GM18499 (cell line): Measurements from ENCODE around the gene CCDC85C.

Experiments
- ATAC-seq: cut with Tn5 transposase; IDR thresholded peaks from one replicate; pipeline ENCODE4 v1.9.1; 2021; ENCODE audit warnings: moderate number of reproducible peaks; ENCODE audit not compliant: insufficient read depth, unreplicated experiment

Gene CCDC85C

GRCh38 chr14:99575043-99576023 is 28.7 kb downstream of the CCDC85C start:
- ATAC-seq, result no peak

GRCh38 chr14:99574099-99574880 is 29.7 kb downstream of the CCDC85C start:
- ATAC-seq, result no peak

DNA sequence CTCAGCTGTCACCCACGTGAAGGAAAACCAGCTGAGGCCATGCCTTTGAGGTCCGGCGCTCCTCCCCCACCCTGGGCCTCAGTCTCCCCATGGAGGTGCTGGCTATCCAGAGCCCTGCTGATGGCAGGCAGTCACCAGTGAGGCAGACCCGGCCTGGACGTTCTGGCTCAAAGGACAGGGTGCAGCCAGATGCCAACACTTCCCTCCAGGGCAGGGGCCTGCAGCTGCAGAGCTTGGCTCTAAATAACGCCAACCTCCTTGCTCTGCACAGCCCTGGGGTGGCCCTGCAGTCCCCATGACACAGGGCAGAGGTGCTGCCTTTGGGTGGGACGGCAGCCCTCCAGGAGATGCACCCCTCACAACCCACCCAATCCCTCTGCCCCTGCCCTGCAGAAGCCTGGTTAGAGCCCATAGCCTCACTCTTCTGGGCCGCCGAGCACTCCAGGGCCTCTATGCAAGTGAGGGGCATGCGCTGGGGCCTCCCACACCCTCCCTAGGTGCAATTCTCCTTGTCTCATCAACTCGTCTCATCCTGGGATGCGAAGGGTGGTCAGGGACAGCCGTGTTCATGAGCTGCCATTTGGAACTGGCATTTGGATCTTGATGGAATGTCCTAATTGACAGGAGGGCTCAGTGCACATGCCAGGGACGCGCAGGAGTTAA is 30.4 kb downstream of the CCDC85C start:
- no peak for ATAC-seq

GRCh38 chr14:99573000-99573330 is 31.0 kb downstream of the CCDC85C start:
- no peak for ATAC-seq

DNA sequence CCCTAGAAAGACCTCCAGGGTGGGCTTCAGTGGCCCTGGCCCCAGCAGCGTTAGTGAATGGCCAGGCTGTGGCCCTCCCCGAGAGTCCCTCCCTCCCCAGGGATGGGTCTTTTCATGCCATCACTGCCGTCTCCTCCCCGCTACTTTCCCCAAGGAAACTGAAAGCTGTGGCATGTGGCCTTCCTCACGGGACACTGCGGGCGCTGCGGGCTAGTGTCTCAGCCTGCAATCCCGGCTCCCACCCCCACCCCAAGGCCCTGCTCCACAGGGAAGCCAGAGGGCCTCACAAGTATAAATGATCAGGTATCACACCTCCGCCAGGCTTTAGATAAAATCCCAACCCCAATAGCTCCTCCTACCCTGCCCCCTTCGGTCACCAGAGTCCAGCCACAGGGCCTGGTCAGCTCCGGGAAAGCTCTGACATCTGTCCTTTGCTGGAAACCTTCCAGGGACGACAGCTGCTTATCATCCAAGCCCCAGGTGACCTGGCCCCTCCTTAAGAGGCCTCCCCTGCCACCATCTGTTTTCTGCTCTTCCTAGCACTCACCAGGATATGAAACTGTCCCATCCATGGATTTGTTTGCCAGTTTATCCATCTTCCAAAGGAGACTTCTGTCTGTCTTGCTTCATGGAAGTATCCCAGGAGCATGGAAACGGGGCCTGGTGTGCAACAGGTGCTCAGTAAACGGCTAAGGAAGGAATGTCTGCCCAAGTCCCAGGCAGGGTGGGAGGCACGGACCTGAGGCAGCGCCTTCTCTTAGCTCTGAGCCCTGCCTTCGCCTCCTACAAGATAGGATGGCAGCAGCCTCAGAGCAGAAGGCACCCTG is 31.6 kb downstream of the CCDC85C start:
- no peak for ATAC-seq

DNA sequence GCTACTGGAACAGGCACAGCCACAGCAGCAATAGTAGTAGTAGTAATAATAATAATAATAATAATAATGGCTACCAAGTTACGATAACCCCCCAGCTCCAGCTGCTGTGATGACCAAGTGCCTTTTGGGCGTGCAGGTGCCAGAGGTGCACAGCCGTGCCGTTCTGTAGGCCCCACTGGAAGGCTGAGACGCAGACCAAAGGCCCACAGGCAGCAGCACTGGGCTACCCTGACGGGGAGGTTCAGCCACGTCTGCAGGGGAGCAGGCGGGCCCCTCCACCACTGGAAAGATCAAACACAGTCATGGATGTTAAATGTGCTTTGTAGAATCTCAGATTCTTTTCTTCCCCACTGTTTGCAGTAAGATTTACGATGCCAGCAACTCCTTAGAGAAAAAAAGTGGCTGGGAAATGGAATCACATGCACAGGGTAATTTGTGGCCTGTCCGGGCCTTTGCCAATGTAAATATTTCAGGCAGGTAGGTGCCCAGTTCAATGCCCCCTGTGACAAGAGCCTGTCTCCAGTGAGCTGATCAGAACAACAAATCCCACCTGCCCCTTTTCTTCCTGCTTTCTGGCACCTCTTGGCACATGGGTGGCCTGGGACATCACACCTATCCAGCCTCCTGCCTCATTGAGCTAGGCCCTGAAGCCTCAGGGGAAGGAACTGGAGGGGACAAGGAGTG is 32.6 kb downstream of the CCDC85C start:
- ATAC-seq, result no peak

DNA sequence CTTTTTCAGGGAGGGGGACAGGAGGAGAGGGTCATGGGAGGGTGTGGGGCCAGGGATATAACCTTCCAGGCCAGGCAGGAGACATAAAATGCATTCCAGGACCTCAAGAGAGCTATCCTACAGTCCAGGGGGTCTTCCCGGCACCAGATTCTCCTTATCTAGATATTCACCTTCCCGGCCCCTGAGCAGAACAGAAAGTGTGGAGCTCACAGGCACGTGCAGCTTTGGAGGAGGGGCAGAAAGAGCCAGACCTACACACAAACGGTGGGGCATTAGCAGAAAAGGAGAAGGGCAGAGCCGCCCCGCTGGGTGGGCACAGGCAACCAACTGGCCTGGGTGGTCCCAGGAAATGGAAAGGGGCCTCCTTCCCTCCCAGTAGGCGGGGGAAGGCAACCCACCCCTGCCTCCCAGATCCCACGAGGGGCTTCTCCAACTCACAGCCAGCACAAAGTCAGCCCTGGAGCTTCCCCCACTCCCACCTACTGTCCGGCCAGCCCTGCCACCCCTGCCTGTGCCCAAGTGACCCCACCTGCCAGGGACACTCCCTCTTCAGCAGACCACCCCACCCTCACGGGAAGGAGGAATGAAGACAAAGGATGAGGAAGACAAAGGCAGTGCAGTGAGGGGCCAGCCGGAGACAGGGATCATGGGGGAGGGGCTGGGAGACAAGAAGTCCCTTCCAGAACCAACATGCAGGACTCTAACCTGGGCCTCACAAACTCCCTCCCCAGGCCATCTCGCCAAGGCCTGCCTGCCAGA is 33.3 kb downstream of the CCDC85C start:
- no peak for ATAC-seq

DNA sequence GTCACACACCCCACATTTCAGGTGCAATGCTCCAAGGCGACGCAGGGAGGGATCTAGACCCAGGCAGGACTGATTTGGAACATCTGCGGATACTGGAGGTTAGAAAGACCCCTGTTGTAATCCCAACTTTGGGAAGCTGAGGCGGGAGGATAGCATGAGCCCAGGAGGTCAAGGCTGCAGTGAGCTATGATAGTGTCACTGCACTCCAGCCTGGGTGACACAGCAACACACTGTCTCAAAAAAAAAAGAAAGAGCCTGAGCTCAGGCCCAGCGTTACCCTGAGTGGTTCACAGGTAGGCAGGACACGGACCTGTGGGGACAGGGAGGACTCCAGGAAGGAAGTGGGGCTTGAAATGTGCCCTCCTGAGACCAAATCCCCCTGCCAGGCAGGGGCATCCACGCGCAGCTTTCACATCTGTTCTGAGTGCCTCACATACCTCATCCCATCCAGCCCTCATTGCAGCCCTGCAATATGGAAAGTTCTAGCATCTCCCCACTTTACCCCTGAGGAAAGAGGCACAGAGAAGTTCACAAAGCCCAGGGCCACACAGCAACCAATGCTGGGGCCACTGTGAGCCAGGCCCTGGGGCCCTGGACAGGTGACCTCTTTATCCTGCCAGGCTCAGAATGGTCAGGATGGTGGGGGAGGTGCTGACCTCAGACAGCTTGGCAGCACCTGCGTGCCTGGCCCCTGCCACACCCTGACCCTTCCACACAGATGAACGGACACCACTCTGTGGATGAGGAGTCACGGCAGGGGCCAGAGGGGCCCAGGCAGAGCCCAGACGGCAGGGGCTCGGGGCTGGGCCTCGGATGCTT is 34.1 kb downstream of the CCDC85C start:
- no peak for ATAC-seq

DNA sequence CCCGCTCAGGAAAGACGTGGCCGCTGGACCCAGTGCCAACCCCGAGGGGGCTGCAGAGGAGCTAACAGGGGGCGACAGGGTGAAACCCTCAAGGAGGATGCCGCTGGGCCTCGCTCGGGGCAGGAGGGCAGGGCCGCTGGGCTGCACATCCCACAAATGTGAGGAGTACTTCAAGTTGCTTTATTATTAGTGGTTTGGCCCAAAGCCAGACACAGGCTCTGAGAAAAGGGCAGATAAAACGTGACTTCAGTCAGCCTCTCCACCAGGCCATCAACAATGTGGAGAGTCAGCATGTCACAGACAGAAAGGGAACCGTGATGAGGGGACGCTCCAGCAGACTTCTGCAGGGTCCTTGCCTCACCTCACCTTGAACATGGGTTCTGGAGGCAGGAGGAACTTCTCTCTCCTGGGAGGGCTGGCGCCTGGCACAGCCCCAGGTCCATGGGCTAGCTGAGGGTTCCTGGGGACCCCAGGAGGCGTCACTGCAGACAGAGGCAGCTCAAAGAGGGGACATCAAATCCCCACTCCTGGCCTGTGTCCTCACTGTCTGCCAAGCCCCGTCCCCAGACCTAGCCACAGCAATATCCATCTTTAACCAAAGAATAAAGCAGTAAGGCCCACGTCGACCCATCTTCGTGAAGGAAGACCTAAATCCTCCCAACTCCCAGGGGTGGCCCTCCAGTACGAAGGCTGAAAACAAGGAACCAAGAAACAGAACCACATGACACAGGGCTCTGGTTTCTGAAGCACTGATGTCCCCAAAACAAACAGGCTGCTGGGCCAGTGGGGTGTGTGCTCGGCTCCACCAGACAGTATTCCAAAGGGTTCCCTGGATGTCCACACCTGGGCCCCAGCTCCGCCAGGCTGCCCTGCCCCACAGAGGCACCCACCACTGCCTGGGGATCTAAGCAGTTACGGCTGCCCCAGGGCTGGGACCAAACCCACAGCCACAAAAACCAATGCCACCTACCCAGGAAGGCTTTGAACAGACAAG is 35.1 kb downstream of the CCDC85C start:
- ATAC-seq, result no peak

- ATAC-seq, result no peak
These were observed 37.3 kb downstream of the CCDC85C start for GRCh38 chr14:99566390-99567354.

DNA sequence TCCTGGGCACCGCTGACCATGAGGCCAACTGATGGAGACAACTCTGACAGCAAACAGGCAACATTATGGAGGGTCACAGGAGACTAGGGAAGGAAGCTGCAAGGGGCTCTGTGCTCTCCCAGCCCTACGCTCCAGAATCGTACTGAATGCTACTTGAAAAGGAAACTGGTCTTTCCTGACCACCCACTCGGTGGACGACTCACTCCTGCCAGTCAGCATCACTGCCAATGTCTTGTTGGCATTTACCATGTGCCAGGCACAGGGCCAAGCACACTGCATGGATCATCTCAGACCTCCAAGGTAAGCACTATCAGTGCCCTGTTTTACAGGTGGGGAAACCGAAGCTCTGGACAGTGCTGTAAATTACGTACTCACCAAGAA is 38.0 kb downstream of the CCDC85C start:
- no peak for ATAC-seq

GRCh38 chr14:99565383-99565782 is 38.6 kb downstream of the CCDC85C start:
- no peak for ATAC-seq

DNA sequence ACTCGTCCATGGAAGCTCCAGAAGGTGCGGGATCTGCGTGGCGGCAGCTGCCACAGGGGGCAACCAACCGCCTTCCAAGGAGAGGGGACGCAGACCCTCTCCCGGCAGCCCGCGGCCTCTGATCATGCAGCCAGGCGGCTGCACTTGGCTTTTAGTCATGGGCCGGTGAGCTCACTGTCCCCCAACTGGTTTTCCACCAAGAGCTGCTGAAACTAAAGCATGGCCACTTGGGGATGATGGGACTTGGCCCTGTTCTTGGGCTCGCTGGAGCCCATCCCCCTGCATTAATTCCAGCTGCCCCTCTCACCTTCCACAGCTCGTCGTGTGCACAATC is 39.1 kb downstream of the CCDC85C start:
- ATAC-seq, result no peak

DNA sequence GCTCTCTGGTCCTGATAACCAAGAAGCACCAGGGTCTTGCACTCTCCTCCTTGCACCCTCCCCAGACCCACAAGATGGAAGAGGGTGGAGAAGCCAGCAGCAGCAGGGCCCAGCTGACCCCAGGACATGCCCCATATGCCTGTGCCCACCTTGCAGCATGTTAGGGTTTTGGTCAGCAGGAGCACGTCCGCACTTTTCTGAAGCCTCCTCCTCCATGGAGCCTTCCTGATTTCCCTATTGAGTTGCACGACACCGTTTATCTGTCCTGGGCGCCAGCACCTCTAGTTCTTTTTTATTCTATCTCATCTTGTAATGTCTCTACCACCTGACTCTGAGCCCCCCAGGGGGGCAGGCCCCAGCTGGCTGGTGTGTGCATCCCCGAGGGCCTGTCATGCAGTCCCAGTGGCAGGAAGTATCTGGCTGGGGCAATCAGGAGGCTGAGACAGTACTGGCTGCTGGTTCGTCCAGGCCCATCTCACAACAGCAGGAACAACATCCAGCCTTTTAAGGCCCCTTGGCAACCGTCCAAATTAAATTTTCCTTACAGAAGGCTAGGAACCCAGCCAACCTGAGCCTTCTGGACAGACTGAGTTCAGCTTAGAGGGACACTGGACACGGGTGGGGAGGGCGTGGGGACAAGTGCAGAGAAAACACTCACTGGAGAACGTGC is 39.6 kb downstream of the CCDC85C start:
- no peak for ATAC-seq

GRCh38 chr14:99563749-99564129 is 40.3 kb downstream of the CCDC85C start:
- no peak for ATAC-seq
